NCI-H2029 (cell line): ENCODE data around the gene TNFRSF12A.
"Not testable (repeated sequence)": the region's sequence is repeated elsewhere in the genome, so short reads cannot be mapped to it uniquely, and the experiment has no call there.

Experiments
- DNase-seq: peaks from one replicate; lab custom pipeline; 2025; lab: John Stamatoyannopoulos, UW

The TNFRSF12A gene

DNA sequence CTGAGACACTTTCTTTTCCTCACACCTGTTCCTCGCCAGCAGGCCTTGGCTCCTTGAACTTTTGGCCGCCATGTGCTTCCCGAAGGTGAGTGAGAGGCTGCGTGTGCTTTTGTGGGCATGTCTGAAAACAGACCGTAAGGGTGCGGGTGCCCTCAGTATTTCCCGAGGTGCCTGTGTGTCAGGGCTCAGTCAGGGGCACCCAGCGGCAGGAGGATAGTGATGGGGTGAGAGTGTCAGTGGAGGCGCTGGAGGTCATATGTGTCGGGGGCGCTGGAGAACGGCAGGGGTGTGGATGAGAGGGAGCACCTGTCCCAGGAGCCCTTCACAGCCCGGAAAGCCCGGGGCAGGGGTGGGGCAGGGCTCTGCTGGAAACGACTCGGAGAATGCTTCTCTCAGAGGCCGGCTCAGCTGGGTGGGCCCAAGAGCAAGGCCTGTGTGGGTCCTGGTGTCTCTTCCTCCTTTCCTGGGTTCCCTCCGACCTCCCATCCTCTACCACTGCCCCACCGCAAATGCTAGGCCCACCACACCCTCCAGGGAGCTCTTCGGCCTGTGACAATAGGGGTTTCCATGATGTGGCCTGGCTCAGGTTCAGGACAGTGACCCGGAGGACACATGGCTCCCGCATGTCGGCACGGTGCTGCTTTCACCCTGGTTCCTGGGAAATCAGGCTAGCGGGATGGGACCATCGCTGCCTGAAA is 45.7 kb downstream of the TNFRSF12A start:
- no peak for DNase-seq

DNA sequence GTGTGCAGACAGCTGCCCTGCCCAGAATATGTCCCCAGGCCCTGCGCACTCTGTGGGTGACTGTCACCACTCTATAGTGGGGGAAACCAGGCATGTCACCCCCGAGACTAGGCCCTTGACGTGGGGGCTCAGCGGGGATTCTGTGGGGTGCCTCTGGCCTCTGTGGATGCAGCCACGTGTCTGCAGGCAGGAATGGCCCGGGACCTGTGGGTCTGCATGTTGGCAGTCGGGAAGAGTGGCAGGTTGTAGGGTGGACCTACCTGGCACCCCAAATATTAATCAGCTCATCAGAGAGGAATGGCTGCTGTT is 46.2 kb downstream of the TNFRSF12A start:
- no peak for DNase-seq

DNA sequence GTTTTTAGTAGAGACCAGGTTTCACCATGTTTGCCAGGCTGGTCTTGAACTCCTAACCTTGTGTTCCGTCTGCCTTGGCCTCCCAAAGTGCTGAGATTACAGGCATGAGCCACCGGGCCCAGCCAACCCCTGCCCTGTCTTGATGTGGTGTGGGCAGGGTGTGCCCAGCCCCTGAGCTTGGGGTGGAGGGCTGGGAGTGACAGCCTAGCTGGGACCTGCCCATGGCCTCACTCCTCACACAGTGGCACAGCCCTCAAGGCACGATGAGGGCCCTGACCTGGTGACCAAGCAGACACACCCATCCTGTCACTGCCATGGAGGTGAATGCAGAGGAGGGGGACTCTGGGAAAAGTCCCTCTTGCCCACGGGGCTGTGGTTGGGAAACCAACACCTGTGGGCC is 48.3 kb downstream of the TNFRSF12A start:
- DNase-seq: no peak

DNA sequence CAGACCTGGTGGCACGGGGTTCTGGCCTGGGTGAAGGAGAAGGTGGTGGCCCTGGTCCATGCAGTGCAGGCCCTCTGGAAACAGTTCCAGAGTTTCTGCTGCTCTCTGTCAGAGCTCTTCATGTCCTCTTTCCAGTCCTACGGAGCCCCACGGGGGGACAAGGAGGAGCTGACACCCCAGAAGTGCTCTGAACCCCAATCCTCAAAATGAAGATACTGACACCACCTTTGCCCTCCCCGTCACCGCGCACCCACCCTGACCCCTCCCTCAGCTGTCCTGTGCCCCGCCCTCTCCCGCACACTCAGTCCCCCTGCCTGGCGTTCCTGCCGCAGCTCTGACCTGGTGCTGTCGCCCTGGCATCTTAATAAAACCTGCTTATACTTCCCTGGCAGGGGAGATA is 49.0 kb downstream of the TNFRSF12A start:
- DNase-seq: not testable (repeated sequence)

DNA sequence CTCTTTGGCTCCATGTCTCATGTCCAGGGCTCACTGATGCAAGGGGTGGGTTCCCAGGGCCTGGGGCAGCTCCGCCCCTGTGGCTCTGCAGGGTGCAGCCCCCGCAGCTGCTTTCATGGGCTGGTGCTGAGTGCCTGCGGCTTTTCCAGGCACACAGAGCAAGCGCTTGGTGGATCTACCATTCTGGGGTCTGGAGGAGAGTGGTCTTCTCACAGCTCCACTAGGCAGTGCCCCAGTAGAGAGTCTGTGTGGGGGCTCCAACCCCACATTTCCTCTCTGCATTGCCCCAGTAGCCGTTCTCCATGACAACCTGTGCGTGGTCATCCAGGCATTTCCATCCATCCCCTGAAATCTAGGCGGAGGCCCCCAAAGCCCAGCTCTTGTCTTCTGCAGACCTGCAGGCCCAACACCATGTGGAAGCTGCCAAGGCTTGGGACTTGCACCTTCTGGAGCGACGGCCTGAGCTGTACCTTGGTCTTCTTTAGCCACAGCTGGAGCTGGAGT is 50.5 kb downstream of the TNFRSF12A start:
- no peak for DNase-seq

DNA sequence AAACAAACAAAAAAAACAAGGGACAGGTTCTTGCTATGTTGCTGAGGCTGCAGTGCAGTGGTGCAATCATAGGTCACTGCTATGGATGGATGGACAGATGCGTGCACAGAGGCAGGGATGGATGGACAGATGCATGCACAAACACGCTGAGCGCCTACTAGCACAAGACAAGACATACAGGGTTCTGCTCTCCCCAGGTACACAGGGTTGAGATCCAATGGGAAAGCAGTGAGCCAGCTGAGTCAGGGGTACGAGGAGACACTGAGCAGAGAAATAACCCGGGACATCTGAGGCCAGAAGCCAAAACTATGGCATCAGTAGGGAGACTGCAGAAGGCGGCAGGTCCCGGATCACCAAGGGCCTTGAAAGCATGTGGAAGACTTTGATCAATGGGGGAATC is 51.5 kb downstream of the TNFRSF12A start:
- DNase-seq: no peak
